ENCODE measurements around the gene SLC49A3.
"Not testable (repeated sequence)": the region's sequence is repeated elsewhere in the genome, so short reads cannot be mapped to it uniquely, and the experiment has no call there.

SLC49A3 gene

GRCh38 chr4:703336-704197, 14.6 kb upstream of the SLC49A3 start:
- DNase-seq (ENCODE audit: low read depth in 1 of 2, low spot score in 1 of 2) = no peak

- DNase-seq (ENCODE audit: low read depth in 1 of 2, low spot score in 1 of 2) = no peak
These were observed 13.7 kb upstream of the SLC49A3 start for GRCh38 chr4:702618-703048.

- DNase-seq (ENCODE audit: low read depth in 1 of 2, low spot score in 1 of 2) = no peak
These were observed 11.8 kb upstream of the SLC49A3 start for GRCh38 chr4:700587-701264.

GRCh38 chr4:699816-700580, 11.0 kb upstream of the SLC49A3 start:
- DNase-seq (ENCODE audit: low read depth in 1 of 2, low spot score in 1 of 2) = no peak

- not testable (repeated sequence) for DNase-seq (ENCODE audit: low read depth in 1 of 2, low spot score in 1 of 2)
These were observed 5.5 kb upstream of the SLC49A3 start for GRCh38 chr4:694341-694940.

GRCh38 chr4:692771-693554, 4.0 kb upstream of the SLC49A3 start:
- no peak for DNase-seq (ENCODE audit: low read depth in 1 of 2, low spot score in 1 of 2)

GRCh38 chr4:689723-690122, 772 bp upstream of the SLC49A3 start:
- no peak for DNase-seq (ENCODE audit: low read depth in 1 of 2, low spot score in 1 of 2)

GRCh38 chr4:687971-688853, 739 bp downstream of the SLC49A3 start:
- DNase-seq (ENCODE audit: low read depth in 1 of 2, low spot score in 1 of 2) = no peak

GRCh38 chr4:687048-687970, 1.6 kb downstream of the SLC49A3 start:
- no peak for DNase-seq (ENCODE audit: low read depth in 1 of 2, low spot score in 1 of 2)

GRCh38 chr4:686413-687040, 2.4 kb downstream of the SLC49A3 start:
- DNase-seq (ENCODE audit: low read depth in 1 of 2, low spot score in 1 of 2) = no peak

- DNase-seq (ENCODE audit: low read depth in 1 of 2, low spot score in 1 of 2) = no peak
These were observed 3.1 kb downstream of the SLC49A3 start for GRCh38 chr4:685679-686412.

GRCh38 chr4:684623-685327, 4.2 kb downstream of the SLC49A3 start:
- no peak for DNase-seq (ENCODE audit: low read depth in 1 of 2, low spot score in 1 of 2)

- DNase-seq (ENCODE audit: low read depth in 1 of 2, low spot score in 1 of 2) = no peak
These were observed 4.8 kb downstream of the SLC49A3 start for GRCh38 chr4:683982-684622.

- DNase-seq (ENCODE audit: low read depth in 1 of 2, low spot score in 1 of 2) = no peak
These were observed 5.6 kb downstream of the SLC49A3 start for GRCh38 chr4:683247-683897.

- no peak for DNase-seq (ENCODE audit: low read depth in 1 of 2, low spot score in 1 of 2)
These were observed 6.3 kb downstream of the SLC49A3 start for GRCh38 chr4:682490-683172.
